ENCODE results near the gene EGFR. TPM values are rescaled to one million over a fixed set of nuclear protein-coding genes. Genes with fewer than 3 reads are reported as not detected.

EGFR gene
- total and polyA plus RNA-seq, 2 donors (not counting 3 experiments of a cell fraction or from before 2014, with no cell fraction given), result 1.5 to 4.1 TPM

DNA sequence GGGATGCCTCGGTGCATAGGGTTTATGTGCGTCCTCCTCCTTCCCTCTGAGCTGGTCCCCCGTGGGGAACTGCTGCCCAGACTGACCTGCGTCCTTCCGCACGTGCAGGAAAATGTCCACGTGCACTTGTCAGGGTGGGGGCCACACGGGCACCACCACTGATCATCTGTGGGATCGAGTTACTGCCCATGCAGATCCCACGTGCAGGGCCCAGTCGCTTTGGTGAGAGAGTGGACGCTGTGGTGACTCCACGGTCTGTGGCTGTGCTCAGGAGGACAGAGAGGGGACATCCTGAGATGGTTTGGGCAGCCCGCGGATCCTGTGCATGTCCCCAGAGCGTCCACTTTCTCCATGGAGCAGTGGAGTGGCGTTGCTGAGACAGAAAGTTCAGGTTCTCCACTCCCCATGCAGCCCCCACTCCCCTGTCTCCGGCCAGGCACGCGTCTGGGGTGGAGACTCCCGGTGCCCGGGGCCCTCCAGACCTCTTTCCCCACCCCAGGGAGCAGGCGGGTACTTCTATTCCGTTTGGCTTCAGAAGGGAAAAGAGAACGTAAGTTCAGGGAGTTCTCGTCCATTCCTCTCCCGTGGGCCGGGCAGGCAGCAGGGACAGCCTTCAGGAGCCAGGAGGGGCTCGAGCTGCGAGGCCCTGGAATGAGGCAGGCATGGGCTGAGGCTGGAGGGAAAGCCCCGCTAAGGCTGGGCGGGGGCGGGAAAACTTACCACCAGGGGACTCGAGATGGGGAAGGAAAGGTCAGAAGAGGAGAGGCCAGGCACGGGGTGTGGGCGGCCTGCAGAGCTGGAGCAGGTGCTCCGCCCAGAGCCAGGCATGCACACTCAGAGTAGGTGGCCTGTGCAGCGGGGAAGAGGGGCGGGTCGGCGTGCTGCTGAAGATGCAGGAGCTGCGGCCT, 59.9 kb downstream of the EGFR start:
- DNase-seq (ENCODE audit: low read depth, low spot score) (no peak), FAIRE-seq (no peak)
- BruUV-seq (replicated peaks), result no TSS peak
- Histone ChIP-seq H3K9ac (replicated peaks; ENCODE audit: extremely low read depth, insufficient read depth, low read length) (no peak overlapping the region), H3K4me2 (ENCODE audit: insufficient read depth, low read length) (no peak overlapping the region), H3K9me1 (replicated peaks; ENCODE audit: control insufficient read depth, extremely low read depth, insufficient read depth, low read length) (no peaks in the 10 kb centered on the region), H3K4me3 (replicated peaks in 1 of 3; ENCODE audit: insufficient read depth in 1 of 3, low read depth in 1 of 3, low read length in 3 of 3) (no peak overlapping the region), H3K79me2 (ENCODE audit: control insufficient read depth, insufficient read depth, low read length) (no peaks in the 10 kb centered on the region), H3K9me3 (replicated peaks; ENCODE audit: control insufficient read depth, insufficient read depth, low read length) (no peaks in the 10 kb centered on the region), H3K4me1 (ENCODE audit: control insufficient read depth, extremely low read depth, insufficient read depth, low read length) (peaks cover 7% of the 10 kb centered on the region), H3K36me3 (ENCODE audit: control insufficient read depth in 2 of 2, extremely low read depth in 1 of 2, insufficient read depth in 2 of 2, low read length in 2 of 2) (no peaks in the 10 kb centered on the region), H4K20me1 (replicated peaks; ENCODE audit: control insufficient read depth, extremely low read depth, insufficient read depth, low read length) (no peaks in the 10 kb centered on the region), H3K27ac (ENCODE audit: insufficient read depth, low read depth, low read length) (no peak overlapping the region), H3K27me3 (ENCODE audit: control insufficient read depth in 2 of 2, insufficient read depth in 2 of 2, low read length in 2 of 2) (peaks cover 11 to 14% of the 10 kb centered on the region in 2 experiments), H2AFZ (ENCODE audit: low read depth, low read length) (no peak overlapping the region)
- intact Hi-C loops (cut with micrococcal nuclease), result no loop called here
- ChIA-PET CTCF (no interaction called here), POLR2A (no interaction called here)
- TF ChIP-seq POLR2A (IDR thresholded peaks at IDR 0.05; ENCODE audit: low read depth, low read length) (no peak), GATA2 (IDR thresholded peaks at IDR 0.05; ENCODE audit: insufficient read depth, insufficient read length, low read depth, low read length) (no peak), EZH2 (IDR thresholded peaks at IDR 0.05; ENCODE audit: borderline replicate concordance, low read depth, low read length, severe bottlenecking) (no peak), POLR2AphosphoS5 (IDR thresholded peaks at IDR 0.05; ENCODE audit: insufficient read depth, low read depth, low read length) (no peak), FOS (IDR thresholded peaks at IDR 0.05; ENCODE audit: borderline replicate concordance, insufficient read depth, low read length) (no peak), JUN (IDR thresholded peaks at IDR 0.05; ENCODE audit: borderline replicate concordance, insufficient read depth, insufficient read length, low read depth) (no peak), MYC (IDR thresholded peaks at IDR 0.05; ENCODE audit: low read depth, low read length) (no peak)
- TF ChIP-seq, protein P1, sequence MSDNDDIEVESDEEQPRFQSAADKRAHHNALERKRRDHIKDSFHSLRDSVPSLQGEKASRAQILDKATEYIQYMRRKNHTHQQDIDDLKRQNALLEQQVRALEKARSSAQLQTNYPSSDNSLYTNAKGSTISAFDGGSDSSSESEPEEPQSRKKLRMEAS (IDR thresholded peaks at IDR 0.05; ENCODE audit: insufficient read depth, insufficient read length), result no peak
- TF ChIP-seq, protein P2, sequence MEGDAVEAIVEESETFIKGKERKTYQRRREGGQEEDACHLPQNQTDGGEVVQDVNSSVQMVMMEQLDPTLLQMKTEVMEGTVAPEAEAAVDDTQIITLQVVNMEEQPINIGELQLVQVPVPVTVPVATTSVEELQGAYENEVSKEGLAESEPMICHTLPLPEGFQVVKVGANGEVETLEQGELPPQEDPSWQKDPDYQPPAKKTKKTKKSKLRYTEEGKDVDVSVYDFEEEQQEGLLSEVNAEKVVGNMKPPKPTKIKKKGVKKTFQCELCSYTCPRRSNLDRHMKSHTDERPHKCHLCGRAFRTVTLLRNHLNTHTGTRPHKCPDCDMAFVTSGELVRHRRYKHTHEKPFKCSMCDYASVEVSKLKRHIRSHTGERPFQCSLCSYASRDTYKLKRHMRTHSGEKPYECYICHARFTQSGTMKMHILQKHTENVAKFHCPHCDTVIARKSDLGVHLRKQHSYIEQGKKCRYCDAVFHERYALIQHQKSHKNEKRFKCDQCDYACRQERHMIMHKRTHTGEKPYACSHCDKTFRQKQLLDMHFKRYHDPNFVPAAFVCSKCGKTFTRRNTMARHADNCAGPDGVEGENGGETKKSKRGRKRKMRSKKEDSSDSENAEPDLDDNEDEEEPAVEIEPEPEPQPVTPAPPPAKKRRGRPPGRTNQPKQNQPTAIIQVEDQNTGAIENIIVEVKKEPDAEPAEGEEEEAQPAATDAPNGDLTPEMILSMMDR (IDR thresholded peaks at IDR 0.05; ENCODE audit: extremely low read depth in 1 of 2, insufficient read depth in 1 of 2, low read depth in 1 of 2, low read length in 2 of 2), result no peak
- dilution Hi-C loops (cut with MboI; ENCODE audit: extremely low pct_ligation_motif_present, low sequenced_read_pairs), result no loop called here

Data from endothelial cell of umbilical vein (primary cell).